C4-2B (cell line): ENCODE measurements around the gene AHCYL1.

ENCODE experiments used
- CTCF ChIP-seq: fragments of 450-650 bp; conservative IDR thresholded peaks from 2 replicates; pipeline ENCODE4 v1.5.1; 2017; ENCODE audit warnings: mild to moderate bottlenecking
- ZFX ChIP-seq: fragments of 450-650 bp; IDR thresholded peaks from 2 replicates; pipeline ENCODE4 v1.6.1; 2017

- no peak; the same call in 1 of the 2 replicates for TF ChIP-seq CTCF
- no peak for TF ChIP-seq ZFX
These were observed 62.9 kb downstream of the AHCYL1 start for GRCh38 chr1:110047463-110047862.
